ENCODE results near the gene NIPAL3.

The NIPAL3 gene

GRCh38 chr1:24390924-24391782 is 24.4 kb upstream of the NIPAL3 start:
- peak; percentile 57 for DNase-seq (ENCODE audit: low read depth)

GRCh38 chr1:24391882-24392603 is 23.6 kb upstream of the NIPAL3 start:
- DNase-seq (ENCODE audit: low read depth) = no peak

GRCh38 chr1:24392604-24392946 is 23.0 kb upstream of the NIPAL3 start:
- no peak for DNase-seq (ENCODE audit: low read depth)

- DNase-seq (ENCODE audit: low read depth) = no peak
These were observed 22.5 kb upstream of the NIPAL3 start for GRCh38 chr1:24392982-24393650.

- no peak for DNase-seq (ENCODE audit: low read depth)
These were observed 21.7 kb upstream of the NIPAL3 start for GRCh38 chr1:24393892-24394291.

GRCh38 chr1:24400065-24400464 is 15.5 kb upstream of the NIPAL3 start:
- no peak for DNase-seq (ENCODE audit: low read depth)

- DNase-seq (ENCODE audit: low read depth) = no peak
These were observed 11.8 kb upstream of the NIPAL3 start for GRCh38 chr1:24403806-24404205.

GRCh38 chr1:24406788-24407187 is 8.8 kb upstream of the NIPAL3 start:
- DNase-seq (ENCODE audit: low read depth) = no peak

- peak; percentile 77 for DNase-seq (ENCODE audit: low read depth)
These were observed 6.1 kb upstream of the NIPAL3 start for GRCh38 chr1:24409535-24409934.

GRCh38 chr1:24410750-24411149 is 4.9 kb upstream of the NIPAL3 start:
- DNase-seq (ENCODE audit: low read depth) = no peak

GRCh38 chr1:24411963-24412362 is 3.6 kb upstream of the NIPAL3 start:
- DNase-seq (ENCODE audit: low read depth) = no peak

GRCh38 chr1:24412408-24412807 is 3.2 kb upstream of the NIPAL3 start:
- DNase-seq (ENCODE audit: low read depth) = no peak

- no peak for DNase-seq (ENCODE audit: low read depth)
These were observed 2.0 kb upstream of the NIPAL3 start, which contains the start of gene STPG1 for GRCh38 chr1:24413350-24414163. Gene STPG1 (minus strand): TSS chr1:24413782. CDS start chr1:24401388, 12,394 bp downstream.

GRCh38 chr1:24414775-24415333 is 748 bp upstream of the NIPAL3 start:
- DNase-seq (ENCODE audit: low read depth) = no peak

- no peak for DNase-seq (ENCODE audit: low read depth)
These were observed 486 bp downstream of the NIPAL3 start for GRCh38 chr1:24415910-24416665.

- DNase-seq (ENCODE audit: low read depth) = peak; percentile 98
These were observed 1.2 kb downstream of the NIPAL3 start for GRCh38 chr1:24416666-24417391.

- no peak for DNase-seq (ENCODE audit: low read depth)
These were observed 2.1 kb downstream of the NIPAL3 start for GRCh38 chr1:24417681-24418080.

- no peak for DNase-seq (ENCODE audit: low read depth)
These were observed 3.5 kb downstream of the NIPAL3 start for GRCh38 chr1:24418898-24419628.

- no peak for DNase-seq (ENCODE audit: low read depth)
These were observed 4.9 kb downstream of the NIPAL3 start for GRCh38 chr1:24420547-24420946.
